K562 (cell line): ENCODE results near the gene MLC1. TPM values are rescaled to one million over a fixed set of nuclear protein-coding genes. Genes with fewer than 3 reads are reported as not detected.

ENCODE experiments used
- BDP1 ChIP-seq: IDR thresholded peaks from 3 replicates; pipeline ENCODE4 v1.6.1; 2011; ENCODE audit not compliant: insufficient read length, insufficient read depth
- SAFB2 ChIP-seq: fragments of 200-400 bp; formaldehyde crosslinking; IDR thresholded peaks from 2 replicates; pipeline ENCODE4 v1.6.1; 2018; ENCODE audit warnings: borderline replicate concordance, low read length, low read depth, moderate library complexity; ENCODE audit not compliant: severe bottlenecking
- TOE1 ChIP-seq, 2 experiments: fragments of 450-650 bp in 1 of 2; sonication (generic) in 1 of 2; formaldehyde crosslinking in 1 of 2; IDR thresholded peaks; 2 replicates each; pipeline versions ENCODE4 v1.7.1 to v1.8.0; 2016 to 2022; ENCODE audit warnings: borderline replicate concordance in 2 of 2, mild to moderate bottlenecking in 2 of 2, antibody characterized with exemption in 1 of 2, inconsistent platforms in 1 of 2, low read depth in 1 of 2, missing genetic modification reagents in 1 of 2, moderate library complexity in 1 of 2
- XRCC5 ChIP-seq: fragments of 200-400 bp; formaldehyde crosslinking; IDR thresholded peaks from 2 replicates; pipeline ENCODE4 v1.6.1; 2017; ENCODE audit warnings: low read depth, mild to moderate bottlenecking, low read length
- ZNF217 ChIP-seq: sonication (generic); formaldehyde crosslinking; IDR thresholded peaks from 2 replicates; pipeline ENCODE4 v1.8.0; 2022; ENCODE audit warnings: mild to moderate bottlenecking, missing genetic modification reagents
- polyA plus RNA-seq, 8 experiments: library from polyadenylated mRNA; depleted of rRNA in 4 of 8; stranded (reverse) in 5 of 8; unstranded in 3 of 8; fragments of >200 nt; fragmentation: Nextera tagmentation in 2 of 8; fragmentation: Illumina TruSeq in 1 of 8; extraction: Ambion mirVana in 2 of 8; extraction: Trizol in 1 of 8; gene quantifications; 2 replicates each; pipeline versions ENCODE4 v1.2.1 to v1.2.3, GENCODE V29; 2011 to 2014; ENCODE audit warnings: inconsistent platforms in 1 of 8, missing spikeins in 1 of 8
- total RNA-seq, 7 experiments: library from RNA; depleted of rRNA in 6 of 7; stranded (reverse); fragments of >200 nt in 6 of 7; fragmentation: Illumina TruSeq in 2 of 7; extraction: Trizol in 2 of 7; gene quantifications; 2 replicates each; pipeline versions ENCODE4 v1.2.1 to v1.2.3, GENCODE V29; 2011 to 2021; ENCODE audit warnings: low replicate concordance in 1 of 7
- TF ChIP-seq, protein P1 (sequence below): fragments of 450-650 bp; formaldehyde crosslinking; conservative IDR thresholded peaks from 2 replicates; pipeline ENCODE4 v1.4.0; 2022; ENCODE audit warnings: mild to moderate bottlenecking, missing genetic modification characterization
- TF ChIP-seq, protein P2 (sequence below), 2 experiments: fragments of 450-650 bp; IDR thresholded peaks; 2 replicates each; pipeline ENCODE4 v1.6.1; 2016; ENCODE audit warnings: mild to moderate bottlenecking in 2 of 2, borderline replicate concordance in 1 of 2, low read depth in 1 of 2, moderate library complexity in 1 of 2
- TF ChIP-seq, protein P3 (sequence below): sonication (generic); formaldehyde crosslinking; IDR thresholded peaks from 2 replicates; pipeline ENCODE4 v1.8.0; 2022; ENCODE audit warnings: mild to moderate bottlenecking, missing genetic modification reagents
- TF ChIP-seq, protein P4 (sequence below): sonication (generic); formaldehyde crosslinking; IDR thresholded peaks from 2 replicates; pipeline ENCODE4 v1.8.0; 2022; ENCODE audit warnings: mild to moderate bottlenecking, missing genetic modification reagents
- TF ChIP-seq, protein P5 (sequence below), 2 experiments: fragments of 450-650 bp; IDR thresholded peaks; 2 replicates each; pipeline ENCODE4 v1.6.1; 2018; ENCODE audit warnings: mild to moderate bottlenecking in 2 of 2, low read depth in 1 of 2; ENCODE audit not compliant: partially characterized antibody in 2 of 2

MLC1 gene
- total and polyA plus RNA-seq, 9 of the 15 experiments (the other 6 are each of a cell fraction or from before 2014, with no cell fraction given), result 0.06 to 0.98 (median 0.39) TPM

DNA sequence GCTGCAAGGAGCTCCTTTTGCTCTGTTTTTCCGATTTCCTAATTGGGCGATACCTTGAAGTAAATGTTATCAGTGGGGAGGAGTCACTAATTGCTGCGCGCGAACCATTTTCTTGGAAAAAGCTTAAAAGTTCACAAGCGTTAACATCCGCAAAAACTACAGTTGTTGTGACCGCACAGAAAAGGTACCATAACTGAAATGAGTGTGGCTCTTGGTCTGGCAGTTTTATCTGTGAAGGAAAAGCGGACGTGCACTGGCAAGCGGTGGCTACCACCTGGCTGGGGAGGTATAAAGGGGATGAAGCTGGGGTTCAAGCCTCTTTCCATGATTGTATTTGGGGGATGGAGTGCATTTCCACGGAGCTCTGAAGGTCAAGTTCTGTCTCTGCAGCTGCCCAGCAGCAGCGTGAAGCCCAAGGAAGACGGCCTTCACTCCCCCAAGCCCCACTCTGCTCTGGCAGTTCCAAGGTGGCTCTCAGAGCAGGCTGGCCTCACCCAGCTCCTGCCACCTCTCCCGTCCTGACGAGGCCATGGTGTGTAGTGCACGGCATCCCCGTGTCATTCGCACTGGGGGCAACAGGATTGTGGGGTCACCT, 32.0 kb upstream of the MLC1 start (continued):
- TF ChIP-seq, protein P1, sequence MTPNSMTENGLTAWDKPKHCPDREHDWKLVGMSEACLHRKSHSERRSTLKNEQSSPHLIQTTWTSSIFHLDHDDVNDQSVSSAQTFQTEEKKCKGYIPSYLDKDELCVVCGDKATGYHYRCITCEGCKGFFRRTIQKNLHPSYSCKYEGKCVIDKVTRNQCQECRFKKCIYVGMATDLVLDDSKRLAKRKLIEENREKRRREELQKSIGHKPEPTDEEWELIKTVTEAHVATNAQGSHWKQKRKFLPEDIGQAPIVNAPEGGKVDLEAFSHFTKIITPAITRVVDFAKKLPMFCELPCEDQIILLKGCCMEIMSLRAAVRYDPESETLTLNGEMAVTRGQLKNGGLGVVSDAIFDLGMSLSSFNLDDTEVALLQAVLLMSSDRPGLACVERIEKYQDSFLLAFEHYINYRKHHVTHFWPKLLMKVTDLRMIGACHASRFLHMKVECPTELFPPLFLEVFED (CRISPR knock-in tag), result no peak
- TF ChIP-seq XRCC5, result no peak
- TF ChIP-seq, protein P2, sequence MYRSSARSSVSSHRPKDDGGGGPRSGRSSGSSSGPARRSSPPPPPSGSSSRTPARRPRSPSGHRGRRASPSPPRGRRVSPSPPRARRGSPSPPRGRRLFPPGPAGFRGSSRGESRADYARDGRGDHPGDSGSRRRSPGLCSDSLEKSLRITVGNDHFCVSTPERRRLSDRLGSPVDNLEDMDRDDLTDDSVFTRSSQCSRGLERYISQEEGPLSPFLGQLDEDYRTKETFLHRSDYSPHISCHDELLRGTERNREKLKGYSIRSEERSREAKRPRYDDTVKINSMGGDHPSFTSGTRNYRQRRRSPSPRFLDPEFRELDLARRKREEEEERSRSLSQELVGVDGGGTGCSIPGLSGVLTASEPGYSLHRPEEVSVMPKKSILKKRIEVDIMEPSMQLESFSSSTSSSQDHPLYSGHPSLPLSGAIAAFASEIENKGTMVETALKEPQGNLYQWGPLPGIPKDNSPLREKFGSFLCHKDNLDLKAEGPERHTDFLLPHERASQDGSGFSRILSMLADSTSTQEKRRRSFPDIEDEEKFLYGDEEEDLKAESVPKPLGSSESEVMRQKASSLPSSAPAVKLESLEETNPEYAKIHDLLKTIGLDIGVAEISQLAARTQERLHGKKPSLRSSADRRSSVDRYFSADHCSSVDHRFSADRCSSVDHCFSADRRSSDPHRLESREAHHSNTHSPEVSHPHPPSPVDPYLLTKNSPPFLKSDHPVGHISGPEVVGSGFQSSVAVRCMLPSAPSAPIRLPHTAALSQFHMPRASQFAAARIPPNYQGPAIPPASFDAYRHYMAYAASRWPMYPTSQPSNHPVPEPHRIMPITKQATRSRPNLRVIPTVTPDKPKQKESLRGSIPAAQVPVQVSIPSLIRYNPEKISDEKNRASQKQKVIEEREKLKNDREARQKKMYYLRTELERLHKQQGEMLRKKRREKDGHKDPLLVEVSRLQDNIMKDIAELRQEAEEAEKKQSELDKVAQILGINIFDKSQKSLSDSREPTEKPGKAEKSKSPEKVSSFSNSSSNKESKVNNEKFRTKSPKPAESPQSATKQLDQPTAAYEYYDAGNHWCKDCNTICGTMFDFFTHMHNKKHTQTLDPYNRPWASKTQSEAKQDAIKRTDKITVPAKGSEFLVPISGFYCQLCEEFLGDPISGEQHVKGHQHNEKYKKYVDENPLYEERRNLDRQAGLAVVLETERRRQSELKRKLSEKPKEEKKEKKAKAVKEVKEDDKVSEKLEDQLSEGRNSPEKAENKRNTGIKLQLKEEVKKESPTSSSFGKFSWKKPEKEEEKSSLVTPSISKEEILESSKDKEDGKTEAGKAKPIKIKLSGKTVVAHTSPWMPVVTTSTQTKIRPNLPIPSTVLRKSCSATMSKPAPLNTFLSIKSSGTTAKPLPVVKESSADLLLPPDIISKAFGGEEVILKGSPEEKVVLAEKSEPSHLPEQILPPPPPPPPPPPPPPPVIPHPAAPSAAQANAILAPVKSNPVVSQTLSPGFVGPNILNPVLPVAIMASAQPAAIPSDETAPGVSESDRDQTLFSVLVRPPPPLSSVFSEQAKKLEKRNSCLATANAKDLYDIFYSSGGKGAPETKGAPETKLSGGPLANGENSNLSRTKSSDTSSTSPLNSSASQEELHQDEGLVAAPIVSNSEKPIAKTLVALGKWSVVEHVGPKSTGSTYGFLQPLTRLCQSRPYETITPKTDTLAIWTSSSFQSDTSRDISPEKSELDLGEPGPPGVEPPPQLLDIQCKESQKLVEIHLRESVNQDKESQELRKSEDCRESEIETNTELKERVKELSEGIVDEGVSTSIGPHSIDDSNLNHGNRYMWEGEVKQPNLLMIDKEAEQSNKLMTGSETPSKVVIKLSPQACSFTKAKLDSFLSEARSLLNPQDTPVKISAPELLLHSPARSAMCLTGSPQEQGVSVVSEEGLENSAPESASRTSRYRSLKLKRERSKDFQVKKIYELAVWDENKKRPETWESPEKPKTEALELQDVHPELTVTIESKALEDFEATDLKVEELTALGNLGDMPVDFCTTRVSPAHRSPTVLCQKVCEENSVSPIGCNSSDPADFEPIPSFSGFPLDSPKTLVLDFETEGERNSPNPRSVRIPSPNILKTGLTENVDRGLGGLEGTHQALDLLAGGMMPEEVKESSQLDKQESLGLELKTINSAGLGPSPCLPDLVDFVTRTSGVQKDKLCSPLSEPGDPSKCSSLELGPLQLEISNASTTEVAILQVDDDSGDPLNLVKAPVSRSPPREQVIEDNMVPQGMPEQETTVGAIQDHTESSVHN (IDR thresholded peaks at IDR 0.05; ENCODE audit: borderline replicate concordance in 1 of 2, low read depth in 1 of 2), result no peak; a peak in 1 of 4 replicates
- TF ChIP-seq, protein P3, sequence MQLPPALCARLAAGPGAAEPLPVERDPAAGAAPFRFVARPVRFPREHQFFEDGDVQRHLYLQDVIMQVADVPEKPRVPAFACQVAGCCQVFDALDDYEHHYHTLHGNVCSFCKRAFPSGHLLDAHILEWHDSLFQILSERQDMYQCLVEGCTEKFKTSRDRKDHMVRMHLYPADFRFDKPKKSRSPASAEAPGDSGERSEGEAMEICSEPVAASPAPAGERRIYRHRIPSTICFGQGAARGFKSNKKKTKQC (CRISPR knock-in tag), result no peak
- no peak for TF ChIP-seq ZNF217
- TF ChIP-seq, protein P4, sequence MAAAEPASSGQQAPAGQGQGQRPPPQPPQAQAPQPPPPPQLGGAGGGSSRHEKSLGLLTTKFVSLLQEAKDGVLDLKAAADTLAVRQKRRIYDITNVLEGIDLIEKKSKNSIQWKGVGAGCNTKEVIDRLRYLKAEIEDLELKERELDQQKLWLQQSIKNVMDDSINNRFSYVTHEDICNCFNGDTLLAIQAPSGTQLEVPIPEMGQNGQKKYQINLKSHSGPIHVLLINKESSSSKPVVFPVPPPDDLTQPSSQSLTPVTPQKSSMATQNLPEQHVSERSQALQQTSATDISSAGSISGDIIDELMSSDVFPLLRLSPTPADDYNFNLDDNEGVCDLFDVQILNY (CRISPR knock-in tag), result no peak
- TF ChIP-seq BDP1, result no peak
- no peak for TF ChIP-seq SAFB2
- TF ChIP-seq, protein P5, sequence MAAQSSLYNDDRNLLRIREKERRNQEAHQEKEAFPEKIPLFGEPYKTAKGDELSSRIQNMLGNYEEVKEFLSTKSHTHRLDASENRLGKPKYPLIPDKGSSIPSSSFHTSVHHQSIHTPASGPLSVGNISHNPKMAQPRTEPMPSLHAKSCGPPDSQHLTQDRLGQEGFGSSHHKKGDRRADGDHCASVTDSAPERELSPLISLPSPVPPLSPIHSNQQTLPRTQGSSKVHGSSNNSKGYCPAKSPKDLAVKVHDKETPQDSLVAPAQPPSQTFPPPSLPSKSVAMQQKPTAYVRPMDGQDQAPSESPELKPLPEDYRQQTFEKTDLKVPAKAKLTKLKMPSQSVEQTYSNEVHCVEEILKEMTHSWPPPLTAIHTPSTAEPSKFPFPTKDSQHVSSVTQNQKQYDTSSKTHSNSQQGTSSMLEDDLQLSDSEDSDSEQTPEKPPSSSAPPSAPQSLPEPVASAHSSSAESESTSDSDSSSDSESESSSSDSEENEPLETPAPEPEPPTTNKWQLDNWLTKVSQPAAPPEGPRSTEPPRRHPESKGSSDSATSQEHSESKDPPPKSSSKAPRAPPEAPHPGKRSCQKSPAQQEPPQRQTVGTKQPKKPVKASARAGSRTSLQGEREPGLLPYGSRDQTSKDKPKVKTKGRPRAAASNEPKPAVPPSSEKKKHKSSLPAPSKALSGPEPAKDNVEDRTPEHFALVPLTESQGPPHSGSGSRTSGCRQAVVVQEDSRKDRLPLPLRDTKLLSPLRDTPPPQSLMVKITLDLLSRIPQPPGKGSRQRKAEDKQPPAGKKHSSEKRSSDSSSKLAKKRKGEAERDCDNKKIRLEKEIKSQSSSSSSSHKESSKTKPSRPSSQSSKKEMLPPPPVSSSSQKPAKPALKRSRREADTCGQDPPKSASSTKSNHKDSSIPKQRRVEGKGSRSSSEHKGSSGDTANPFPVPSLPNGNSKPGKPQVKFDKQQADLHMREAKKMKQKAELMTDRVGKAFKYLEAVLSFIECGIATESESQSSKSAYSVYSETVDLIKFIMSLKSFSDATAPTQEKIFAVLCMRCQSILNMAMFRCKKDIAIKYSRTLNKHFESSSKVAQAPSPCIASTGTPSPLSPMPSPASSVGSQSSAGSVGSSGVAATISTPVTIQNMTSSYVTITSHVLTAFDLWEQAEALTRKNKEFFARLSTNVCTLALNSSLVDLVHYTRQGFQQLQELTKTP (IDR thresholded peaks at IDR 0.05; ENCODE audit: low read depth in 1 of 2, partially characterized antibody in 2 of 2), result no peak
- no peak for TF ChIP-seq TOE1 (IDR thresholded peaks at IDR 0.05; ENCODE audit: borderline replicate concordance)
- no peak for TF ChIP-seq TOE1 (CRISPR knock-in tag; IDR thresholded peaks at IDR 0.05; ENCODE audit: borderline replicate concordance, low read depth)
